ENCODE results near the gene SCNN1A.
"Not testable (repeated sequence)": the region's sequence is repeated elsewhere in the genome, so short reads cannot be mapped to it uniquely, and the experiment has no call there.

SCNN1A gene

DNA sequence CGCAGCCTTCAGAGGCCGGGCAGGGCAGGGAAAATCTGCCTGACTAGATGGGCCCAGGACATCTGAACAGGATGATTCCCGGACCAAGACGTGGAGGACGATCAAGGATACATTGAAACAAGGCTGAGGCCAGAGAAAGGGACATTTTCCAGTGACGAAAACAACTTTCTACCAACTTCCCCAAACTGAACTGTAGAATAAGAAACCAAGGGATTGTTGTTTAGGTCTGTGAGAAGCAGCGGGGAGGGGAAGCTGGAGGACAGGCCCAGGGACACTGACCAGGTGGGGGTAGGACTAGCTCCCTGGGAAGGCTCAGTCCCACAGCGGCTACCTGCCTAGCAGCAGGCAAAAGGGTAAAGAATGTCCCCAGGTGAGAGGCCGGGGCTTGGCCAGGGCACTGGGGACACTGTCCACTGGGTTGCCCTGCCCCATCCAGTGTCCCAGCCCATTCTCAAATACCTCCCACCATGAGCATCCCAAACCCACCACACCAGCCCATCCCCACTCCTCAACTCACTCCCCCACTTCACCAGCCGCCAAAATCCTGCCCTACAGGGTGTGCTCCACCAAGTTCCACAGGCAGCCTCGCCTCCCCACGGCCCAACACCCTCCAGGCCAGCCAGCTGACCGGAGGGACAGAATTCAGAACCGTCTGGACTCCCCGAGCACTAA lies 34.5 kb downstream of the SCNN1A start:
- no peaks in the 10 kb centered on the region for H3K79me2 ChIP-seq (ENCODE audit: insufficient read depth, low read length)
- no peak overlapping the region for H3K4me3 ChIP-seq (ENCODE audit: low read depth, low read length, poor library complexity, severe bottlenecking)
- peaks cover 16% of the 10 kb centered on the region for H3K4me1 ChIP-seq (ENCODE audit: insufficient read depth, low read length, severe bottlenecking)
- no peak overlapping the region for H3K9ac ChIP-seq (ENCODE audit: low read length)
- no peaks in the 10 kb centered on the region for H3K36me3 ChIP-seq (ENCODE audit: insufficient read depth, low read length)
- no peak overlapping the region for H2AFZ ChIP-seq (ENCODE audit: low read length)
- TF ChIP-seq, protein P1, sequence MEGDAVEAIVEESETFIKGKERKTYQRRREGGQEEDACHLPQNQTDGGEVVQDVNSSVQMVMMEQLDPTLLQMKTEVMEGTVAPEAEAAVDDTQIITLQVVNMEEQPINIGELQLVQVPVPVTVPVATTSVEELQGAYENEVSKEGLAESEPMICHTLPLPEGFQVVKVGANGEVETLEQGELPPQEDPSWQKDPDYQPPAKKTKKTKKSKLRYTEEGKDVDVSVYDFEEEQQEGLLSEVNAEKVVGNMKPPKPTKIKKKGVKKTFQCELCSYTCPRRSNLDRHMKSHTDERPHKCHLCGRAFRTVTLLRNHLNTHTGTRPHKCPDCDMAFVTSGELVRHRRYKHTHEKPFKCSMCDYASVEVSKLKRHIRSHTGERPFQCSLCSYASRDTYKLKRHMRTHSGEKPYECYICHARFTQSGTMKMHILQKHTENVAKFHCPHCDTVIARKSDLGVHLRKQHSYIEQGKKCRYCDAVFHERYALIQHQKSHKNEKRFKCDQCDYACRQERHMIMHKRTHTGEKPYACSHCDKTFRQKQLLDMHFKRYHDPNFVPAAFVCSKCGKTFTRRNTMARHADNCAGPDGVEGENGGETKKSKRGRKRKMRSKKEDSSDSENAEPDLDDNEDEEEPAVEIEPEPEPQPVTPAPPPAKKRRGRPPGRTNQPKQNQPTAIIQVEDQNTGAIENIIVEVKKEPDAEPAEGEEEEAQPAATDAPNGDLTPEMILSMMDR (IDR thresholded peaks at IDR 0.05; ENCODE audit: low read length), result no peak
- TF ChIP-seq EZH2 (IDR thresholded peaks at IDR 0.05; ENCODE audit: borderline replicate concordance, low read length), result no peak
- H3K27me3 ChIP-seq (ENCODE audit: insufficient read depth, low read length), result no peaks in the 10 kb centered on the region
- no peak overlapping the region for H3K4me2 ChIP-seq (ENCODE audit: low read length)
- no peaks in the 10 kb centered on the region for H4K20me1 ChIP-seq (ENCODE audit: insufficient read depth, low read length)
- no peaks in the 10 kb centered on the region for H3K9me3 ChIP-seq (ENCODE audit: low read length)
- H3K27ac ChIP-seq (ENCODE audit: low read depth, low read length, poor library complexity, severe bottlenecking), result no peak overlapping the region
- no peaks in the 10 kb centered on the region for H3K9me2 ChIP-seq (ENCODE audit: low read depth, low read length)
- H3F3A ChIP-seq (ENCODE audit: insufficient read depth, low read length), result no peaks in the 10 kb centered on the region

DNA sequence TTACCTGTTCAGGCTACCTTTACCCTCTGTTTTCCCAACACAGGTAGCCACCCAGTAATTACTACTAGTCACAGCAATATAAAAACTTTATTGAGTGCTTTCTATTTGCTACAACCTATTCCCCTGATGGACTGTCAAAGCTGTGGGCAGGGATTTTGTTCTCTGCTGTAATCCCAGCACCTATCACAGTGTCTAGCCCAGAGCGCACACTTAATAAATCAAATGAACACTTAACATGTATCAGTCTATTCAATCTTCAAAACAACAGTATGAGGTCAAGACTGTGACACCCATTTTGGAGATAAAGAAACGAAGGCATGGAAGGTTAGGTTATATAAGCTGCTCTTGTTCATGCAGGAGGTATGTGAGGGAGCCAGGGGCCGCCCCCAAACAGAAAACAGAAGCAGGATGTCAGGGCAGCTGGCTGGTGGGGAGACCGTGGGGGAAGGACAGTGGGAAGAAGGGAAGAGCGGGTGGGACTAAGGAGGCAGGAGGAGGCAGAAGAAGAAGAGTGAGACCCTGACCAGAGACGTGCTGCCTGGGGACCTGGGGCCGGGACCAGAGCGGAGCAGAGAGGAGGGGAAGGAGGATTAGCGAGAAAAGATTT lies 35.2 kb downstream of the SCNN1A start:
- H3K9me3 ChIP-seq (ENCODE audit: low read length), result no peaks in the 10 kb centered on the region
- peaks cover 24% of the 10 kb centered on the region for H3K4me1 ChIP-seq (ENCODE audit: insufficient read depth, low read length, severe bottlenecking)
- no peaks in the 10 kb centered on the region for H3F3A ChIP-seq (ENCODE audit: insufficient read depth, low read length)
- no peaks in the 10 kb centered on the region for H3K79me2 ChIP-seq (ENCODE audit: insufficient read depth, low read length)
- no peak overlapping the region for H2AFZ ChIP-seq (ENCODE audit: low read length)
- no peaks in the 10 kb centered on the region for H3K27me3 ChIP-seq (ENCODE audit: insufficient read depth, low read length)
- H4K20me1 ChIP-seq (ENCODE audit: insufficient read depth, low read length), result no peaks in the 10 kb centered on the region
- H3K4me2 ChIP-seq (ENCODE audit: low read length), result no peak overlapping the region
- no peak overlapping the region for H3K9ac ChIP-seq (ENCODE audit: low read length)
- H3K9me2 ChIP-seq (ENCODE audit: low read depth, low read length), result no peaks in the 10 kb centered on the region
- no peak overlapping the region for H3K4me3 ChIP-seq (ENCODE audit: low read depth, low read length, poor library complexity, severe bottlenecking)
- H3K36me3 ChIP-seq (ENCODE audit: insufficient read depth, low read length), result no peaks in the 10 kb centered on the region
- no peak overlapping the region for H3K27ac ChIP-seq (ENCODE audit: low read depth, low read length, poor library complexity, severe bottlenecking)
- TF ChIP-seq EZH2 (IDR thresholded peaks at IDR 0.05; ENCODE audit: borderline replicate concordance, low read length), result no peak
- TF ChIP-seq, protein P1 (IDR thresholded peaks at IDR 0.05; ENCODE audit: low read length), result no peak

DNA sequence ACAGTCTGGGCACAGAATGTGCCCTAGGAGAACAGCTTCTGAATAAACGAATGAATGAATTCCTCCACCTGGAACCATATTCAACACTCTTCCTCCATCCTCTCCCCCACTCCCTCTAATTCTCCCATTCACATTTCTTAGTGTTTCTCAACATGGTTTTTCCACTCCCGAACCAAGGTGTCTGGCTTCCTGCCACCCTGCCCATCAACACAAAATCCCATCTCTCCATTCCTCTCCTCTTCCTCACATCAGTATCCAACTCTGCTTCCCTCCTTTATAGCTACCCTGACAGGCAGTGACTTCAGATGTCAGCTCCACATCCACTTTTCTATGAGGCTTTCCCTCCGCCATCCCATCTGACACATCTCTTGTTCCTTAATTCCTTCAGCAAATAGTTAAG lies 36.4 kb downstream of the SCNN1A start:
- Histone ChIP-seq H3K4me3 (ENCODE audit: low read depth, low read length, poor library complexity, severe bottlenecking) (no peak overlapping the region), H3K4me2 (ENCODE audit: low read length) (no peak overlapping the region), H3K9ac (ENCODE audit: low read length) (no peak overlapping the region)

DNA sequence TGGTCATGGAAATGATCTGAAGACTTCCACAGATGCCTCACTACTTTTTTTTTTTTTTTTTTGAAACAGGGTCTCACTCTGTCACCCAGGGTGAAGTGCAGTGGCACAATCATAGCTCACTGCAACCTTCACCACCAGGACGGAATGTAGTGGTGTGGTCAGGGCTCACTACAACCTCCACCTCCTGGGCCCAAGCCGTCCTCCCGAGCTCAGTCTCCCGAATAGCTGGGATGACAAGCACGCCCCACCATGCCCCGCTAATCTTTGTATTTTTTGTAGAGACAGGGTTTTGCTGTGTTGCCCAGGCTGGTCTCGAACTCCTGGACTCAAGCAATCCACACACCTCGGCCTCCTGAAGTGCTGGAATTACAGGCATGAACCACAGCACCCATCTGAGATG lies 36.8 kb downstream of the SCNN1A start:
- H3K4me2 ChIP-seq (ENCODE audit: low read length); H4K20me1 ChIP-seq (ENCODE audit: insufficient read depth, low read length): not testable (repeated sequence)

More for the DNA sequence above, 36.4 kb downstream of the SCNN1A start:
- TF ChIP-seq EZH2 (IDR thresholded peaks at IDR 0.05; ENCODE audit: borderline replicate concordance, low read length), result no peak
- TF ChIP-seq, protein P1 (IDR thresholded peaks at IDR 0.05; ENCODE audit: low read length), result no peak
- no peaks in the 10 kb centered on the region for H3K9me3 ChIP-seq (ENCODE audit: low read length)
- no peaks in the 10 kb centered on the region for H3K9me2 ChIP-seq (ENCODE audit: low read depth, low read length)
- H3K36me3 ChIP-seq (ENCODE audit: insufficient read depth, low read length), result no peaks in the 10 kb centered on the region
- H3K79me2 ChIP-seq (ENCODE audit: insufficient read depth, low read length), result no peaks in the 10 kb centered on the region
- peaks cover 28% of the 10 kb centered on the region for H3K4me1 ChIP-seq (ENCODE audit: insufficient read depth, low read length, severe bottlenecking)
- no peaks in the 10 kb centered on the region for H3F3A ChIP-seq (ENCODE audit: insufficient read depth, low read length)
- no peaks in the 10 kb centered on the region for H3K27me3 ChIP-seq (ENCODE audit: insufficient read depth, low read length)
- no peak overlapping the region for H3K27ac ChIP-seq (ENCODE audit: low read depth, low read length, poor library complexity, severe bottlenecking)
- H2AFZ ChIP-seq (ENCODE audit: low read length), result no peak overlapping the region
- no peaks in the 10 kb centered on the region for H4K20me1 ChIP-seq (ENCODE audit: insufficient read depth, low read length)

More for the DNA sequence above, 36.8 kb downstream of the SCNN1A start:
- not testable (repeated sequence) for H3K27me3 ChIP-seq (ENCODE audit: insufficient read depth, low read length); H3K4me3 ChIP-seq (ENCODE audit: low read depth, low read length, poor library complexity, severe bottlenecking); H3K9me2 ChIP-seq (ENCODE audit: low read depth, low read length); H3F3A ChIP-seq (ENCODE audit: insufficient read depth, low read length); H3K9me3 ChIP-seq (ENCODE audit: low read length); H3K9ac ChIP-seq (ENCODE audit: low read length); H3K79me2 ChIP-seq (ENCODE audit: insufficient read depth, low read length); H3K36me3 ChIP-seq (ENCODE audit: insufficient read depth, low read length); H3K27ac ChIP-seq (ENCODE audit: low read depth, low read length, poor library complexity, severe bottlenecking); H2AFZ ChIP-seq (ENCODE audit: low read length)
- H3K4me1 ChIP-seq (ENCODE audit: insufficient read depth, low read length, severe bottlenecking), result peaks cover 28% of the 10 kb centered on the region

Measured in OCI-LY1 (cell line).